RKO (cell line): ENCODE data around the gene ALK.

Experiments used
- DNase-seq: peaks from one replicate; pipeline ENCODE4 v3.0.0-alpha.2; 2016; ENCODE audit warnings: low spot score

The ALK gene

GRCh38 chr2:29607038-29607420 lies 314.4 kb downstream of the ALK start:
- no peak for DNase-seq

DNA sequence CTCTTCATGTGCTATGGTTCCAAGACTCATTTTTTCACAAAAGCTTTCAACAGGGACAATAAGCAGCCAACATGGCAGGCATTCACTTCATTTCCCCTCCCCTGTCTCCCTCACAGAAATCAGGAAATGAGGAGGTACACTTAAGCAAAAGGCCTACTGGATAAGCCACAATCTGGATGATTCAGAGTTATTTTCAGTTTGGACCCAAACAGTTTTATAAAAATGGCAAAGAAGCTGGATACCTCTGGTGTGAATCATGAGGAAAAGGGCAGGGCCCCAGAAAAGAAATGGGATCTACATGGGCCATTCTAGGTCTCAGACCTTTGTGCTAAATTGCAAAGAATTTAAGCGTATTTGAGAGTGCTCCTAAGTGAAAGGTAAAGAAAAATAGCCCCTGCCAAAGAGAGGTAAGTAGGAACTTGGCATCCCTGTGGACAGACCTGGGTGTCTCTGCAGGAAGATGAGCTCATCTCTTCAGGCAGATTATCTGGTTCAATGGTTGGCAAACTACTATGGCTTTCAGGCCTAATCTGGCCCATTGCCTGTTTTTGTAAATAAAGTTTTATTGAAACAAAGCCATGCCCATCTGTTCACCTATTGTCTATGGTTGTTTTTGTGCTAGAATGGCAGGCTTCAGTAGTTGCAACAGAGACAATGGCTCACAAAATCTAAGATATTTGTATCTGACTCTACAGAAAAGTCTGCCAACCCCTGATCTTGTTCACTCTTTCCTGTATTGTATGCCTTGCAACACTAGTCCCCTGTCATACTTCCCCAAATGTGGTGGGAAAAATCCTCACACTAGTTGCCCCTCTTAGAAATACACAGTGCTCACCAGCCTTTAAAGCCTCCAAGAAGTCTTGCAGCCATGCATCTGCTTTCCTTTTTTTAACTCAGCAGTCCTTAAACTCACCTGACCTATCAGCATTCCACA lies 315.0 kb downstream of the ALK start:
- peak; percentile 37 for DNase-seq

DNA sequence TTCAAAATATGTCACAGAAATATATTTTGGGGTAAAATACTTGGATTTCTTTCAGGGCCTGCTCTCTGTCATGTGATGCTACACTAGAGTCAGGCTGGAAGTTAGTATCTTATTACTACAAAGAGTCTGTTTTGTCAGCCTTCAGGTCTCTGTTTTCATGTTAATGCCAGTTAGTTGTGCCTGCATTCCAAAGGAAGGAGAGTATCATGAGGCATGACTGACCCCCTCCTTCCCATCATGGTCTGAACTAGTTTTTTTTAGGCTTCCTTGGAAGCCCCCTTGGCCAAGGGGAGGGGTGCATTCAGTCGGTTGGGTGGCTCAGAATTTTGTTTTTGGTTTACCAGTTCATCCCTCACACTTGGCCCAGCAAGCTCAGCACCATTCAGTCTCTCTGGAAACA lies 318.0 kb downstream of the ALK start:
- DNase-seq, result no peak

GRCh38 chr2:29601872-29602271 lies 319.5 kb downstream of the ALK start:
- no peak for DNase-seq

DNA sequence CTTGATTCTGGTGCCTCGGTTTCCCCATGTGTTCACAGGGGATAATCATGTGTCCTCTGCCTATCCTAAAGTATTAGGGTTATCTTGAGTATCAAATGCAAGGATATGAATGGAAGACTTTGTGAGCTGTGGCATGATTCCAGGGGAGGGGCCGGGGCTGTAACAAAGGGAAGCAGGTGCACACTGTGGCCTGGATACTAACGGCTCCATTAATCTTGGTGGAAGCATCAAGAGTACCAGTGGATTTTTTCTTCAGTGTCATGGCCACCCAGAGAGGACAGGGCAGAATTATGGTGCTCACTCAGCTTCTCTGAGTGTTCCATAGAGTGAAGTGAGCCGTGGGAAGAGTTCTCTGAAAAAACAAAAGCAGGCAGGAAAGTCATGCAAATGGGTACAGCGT lies 320.1 kb downstream of the ALK start:
- DNase-seq, result no peak

DNA sequence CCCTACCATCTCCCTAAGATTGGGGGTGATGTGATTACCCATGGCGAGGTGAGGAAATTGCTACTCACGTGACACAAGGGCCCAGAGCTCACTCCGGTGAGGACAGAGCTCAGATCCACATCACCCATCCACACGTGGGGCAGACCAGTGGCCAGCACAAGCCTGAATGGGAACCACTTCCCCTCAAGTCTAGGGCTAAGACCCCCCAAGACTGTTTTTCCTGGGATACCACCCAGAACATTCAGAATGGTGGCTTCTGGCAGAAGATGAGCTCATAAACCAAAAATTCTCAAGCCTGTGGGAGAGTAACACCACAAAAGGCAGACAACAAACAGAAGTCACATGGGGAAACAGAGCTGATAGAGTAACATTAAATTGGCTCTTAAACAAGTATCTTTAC lies 321.4 kb downstream of the ALK start:
- DNase-seq, result no peak

GRCh38 chr2:29598978-29599377 lies 322.4 kb downstream of the ALK start:
- no peak for DNase-seq

- DNase-seq, result no peak
These were observed 324.4 kb downstream of the ALK start for GRCh38 chr2:29597035-29597434.

GRCh38 chr2:29596584-29596983 lies 324.8 kb downstream of the ALK start:
- no peak for DNase-seq

DNA sequence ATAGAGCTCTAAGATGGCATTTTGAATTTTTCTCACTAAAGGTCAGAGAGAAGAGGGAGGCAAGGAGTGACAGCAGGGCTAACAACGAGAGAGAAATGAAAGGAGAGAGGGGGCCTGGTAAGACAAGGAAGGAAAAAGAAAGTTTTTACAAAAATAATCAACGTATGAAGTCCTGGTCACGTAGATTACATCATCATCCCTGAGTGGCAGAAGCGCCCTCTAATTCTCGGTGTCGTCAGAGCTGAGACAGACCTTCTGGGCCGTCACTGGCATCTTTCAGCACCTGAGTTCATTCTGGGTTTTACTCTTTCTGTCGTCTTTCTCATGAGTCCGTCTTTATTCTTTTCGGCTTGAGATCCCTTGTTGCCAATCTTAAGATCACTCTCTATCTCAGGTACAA lies 329.8 kb downstream of the ALK start:
- no peak for DNase-seq

GRCh38 chr2:29590211-29590610 lies 331.2 kb downstream of the ALK start:
- DNase-seq, result no peak

GRCh38 chr2:29589440-29590103 lies 331.8 kb downstream of the ALK start:
- no peak for DNase-seq

DNA sequence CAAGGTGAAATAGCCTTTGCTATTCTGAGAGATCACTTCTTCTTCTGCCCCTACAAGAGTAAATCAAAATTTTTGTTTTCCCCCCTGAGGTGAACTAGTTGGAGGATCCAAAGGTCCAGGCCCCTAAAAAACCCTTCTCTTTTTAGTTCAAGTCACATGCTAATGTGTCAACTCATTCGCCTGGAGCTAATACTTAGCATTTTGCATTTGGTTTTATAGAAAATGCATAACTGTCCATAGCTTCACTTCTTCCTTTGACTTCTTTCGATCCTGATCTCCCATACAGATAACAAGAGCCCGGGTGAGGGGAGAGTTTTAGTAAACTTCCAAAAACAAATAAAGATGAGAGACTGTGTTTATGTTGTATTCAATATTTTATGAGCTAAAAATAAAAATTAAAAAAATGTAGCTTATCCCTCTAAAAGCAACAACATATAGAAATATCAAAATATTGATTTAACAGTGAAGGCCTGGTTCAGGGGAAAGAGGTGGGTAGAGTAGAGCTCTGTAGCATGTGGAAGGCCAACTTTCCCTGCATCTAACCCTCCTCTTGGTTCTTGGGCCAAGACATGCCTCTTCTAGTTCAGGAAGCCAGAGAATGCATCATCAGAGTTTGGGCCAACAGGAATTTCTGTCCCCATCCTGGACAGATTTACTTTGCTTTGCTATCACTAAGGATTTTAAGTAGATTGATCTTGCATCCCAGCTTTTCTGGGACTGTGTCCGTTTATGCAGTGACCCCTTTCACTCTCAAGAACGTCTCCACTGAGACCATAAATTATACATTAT lies 333.8 kb downstream of the ALK start:
- DNase-seq, result no peak

DNA sequence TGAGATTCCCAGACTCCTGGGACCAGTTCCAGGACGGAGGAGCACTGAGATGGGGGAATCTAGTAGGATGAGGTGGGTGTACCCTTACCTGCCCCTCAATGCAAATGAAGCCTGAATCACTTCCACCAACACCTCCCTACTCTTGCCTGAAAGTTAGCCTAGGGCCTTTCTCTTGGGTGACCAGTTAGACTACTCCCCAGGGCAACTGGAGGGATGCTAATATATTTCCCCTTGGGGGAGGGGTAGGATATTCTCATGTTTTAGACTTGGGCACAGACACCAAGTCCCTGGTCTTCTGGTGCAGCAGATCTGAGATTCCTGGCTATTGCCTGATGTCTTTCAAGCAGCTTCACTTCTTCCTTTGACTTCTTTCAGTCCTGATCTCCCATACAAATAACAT lies 334.5 kb downstream of the ALK start:
- no peak for DNase-seq

DNA sequence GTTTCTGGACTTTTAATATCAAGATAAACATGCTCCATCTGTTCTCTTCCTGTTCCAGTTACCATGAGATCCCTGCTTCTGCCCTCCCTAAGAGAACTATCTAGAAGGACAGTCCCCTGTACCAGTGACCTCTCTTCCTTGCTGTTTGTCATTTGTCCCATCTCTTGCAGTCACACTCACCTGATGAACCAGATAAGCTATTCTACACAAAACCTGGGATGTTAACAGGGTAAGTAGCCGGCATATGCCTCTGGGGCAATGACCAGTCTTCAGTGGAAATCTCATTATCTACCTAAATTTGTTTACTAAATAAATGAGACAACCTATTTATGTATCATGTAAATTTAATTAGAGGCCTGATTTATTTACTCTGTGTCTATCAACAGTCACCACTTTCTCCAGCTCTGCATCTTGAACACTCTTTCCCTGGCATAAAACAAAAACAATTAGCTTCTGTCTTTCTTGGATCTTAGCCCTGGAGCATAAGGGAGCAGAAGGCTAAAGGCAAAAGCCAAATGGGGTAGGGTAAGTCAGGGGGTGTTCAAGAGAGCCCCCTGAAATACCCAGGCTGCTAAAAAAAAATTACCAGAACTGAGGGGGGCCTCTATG lies 337.7 kb downstream of the ALK start:
- no peak for DNase-seq

- DNase-seq, result no peak
These were observed 338.3 kb downstream of the ALK start for GRCh38 chr2:29583104-29583503.

DNA sequence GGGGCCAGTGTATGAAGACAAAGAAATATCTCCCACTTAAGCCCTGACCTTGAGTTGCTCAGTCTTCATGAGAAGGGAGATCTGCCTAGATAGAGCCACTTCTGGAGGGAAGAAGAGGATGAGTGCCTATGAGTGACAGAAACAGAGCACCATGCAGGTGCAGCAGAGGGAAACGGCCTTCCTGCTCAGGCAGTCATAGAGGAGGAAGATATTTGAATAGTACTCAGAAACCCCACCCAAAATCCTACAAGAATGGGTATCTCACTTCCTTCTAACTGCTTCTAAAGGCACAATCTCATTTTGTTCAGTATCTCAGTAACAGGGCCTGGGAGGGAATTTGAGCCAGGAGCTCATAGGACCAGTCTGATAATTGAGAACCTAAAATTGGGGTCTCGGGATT lies 339.3 kb downstream of the ALK start:
- no peak for DNase-seq

- DNase-seq, result no peak
These were observed 341.2 kb downstream of the ALK start for GRCh38 chr2:29580223-29580622.

DNA sequence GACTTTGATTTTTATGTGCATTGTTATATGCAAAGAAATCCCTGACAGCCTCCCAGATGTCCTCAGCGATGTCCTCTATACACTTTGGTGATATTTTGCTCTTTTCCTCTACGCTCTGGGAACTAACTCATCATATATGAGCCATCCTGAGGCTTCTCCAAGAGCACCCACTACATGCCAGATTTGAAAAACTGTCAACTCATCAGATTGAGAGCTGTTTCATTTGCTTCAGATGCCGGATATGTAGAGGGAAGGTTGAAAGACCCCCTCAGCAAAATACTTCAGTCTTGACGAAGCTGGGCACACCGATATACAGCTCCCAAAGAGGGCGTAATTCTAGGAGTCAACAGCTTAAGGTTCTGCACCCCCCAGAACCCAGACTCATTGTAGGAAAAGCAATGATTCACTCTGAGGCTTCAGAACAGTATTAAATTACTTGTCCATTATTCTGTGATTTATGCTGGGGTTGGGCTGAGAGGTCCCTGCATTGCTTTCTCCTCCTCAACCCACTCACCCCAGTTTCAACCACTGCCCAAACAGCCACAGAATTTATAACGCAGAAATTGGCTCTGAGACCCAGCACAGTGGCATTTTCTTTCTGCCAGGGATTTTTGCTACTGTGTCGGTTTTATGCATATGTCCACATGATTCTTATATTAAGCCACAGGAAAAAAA lies 341.8 kb downstream of the ALK start:
- DNase-seq, result no peak

DNA sequence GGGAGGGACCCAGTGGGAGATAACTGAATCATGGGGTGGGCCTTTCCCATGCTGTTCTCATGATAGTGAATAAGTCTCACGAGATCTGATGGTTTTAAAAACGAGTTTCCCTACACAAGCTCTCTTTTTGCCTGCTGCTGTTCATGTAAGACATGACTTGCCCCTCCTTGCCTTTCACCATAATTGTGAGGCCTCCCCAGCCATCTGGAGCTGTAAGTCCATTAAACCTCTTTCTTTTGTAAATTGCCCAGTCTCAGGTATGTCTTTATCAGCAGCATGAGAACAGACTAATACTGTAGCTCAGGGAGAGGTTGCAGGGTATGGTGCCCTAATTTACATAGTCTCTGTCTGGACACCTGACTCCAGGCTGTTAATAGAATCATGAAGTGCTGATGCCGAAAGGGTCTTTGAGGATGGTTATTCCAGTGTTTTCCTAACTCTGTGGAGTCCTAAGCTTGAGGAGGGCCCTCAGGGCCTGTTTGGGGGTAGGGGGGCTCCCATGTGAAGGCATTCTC lies 343.2 kb downstream of the ALK start:
- DNase-seq, result no peak

- no peak for DNase-seq
These were observed 345.2 kb downstream of the ALK start for GRCh38 chr2:29576231-29576630.
